HL-60/S4 treated with retinoic acid at 250 ng/mL for 4 days and 3 days (cell line): ENCODE results near the gene NTNG2.
"Not testable (repeated sequence)": the region's sequence is repeated elsewhere in the genome, so short reads cannot be mapped to it uniquely, and the experiment has no call there.

Experiments used
- in situ Hi-C: fragments of 300-500 bp; cut with MboI; formaldehyde crosslinking; loops from 2 replicates; pipeline ENCODE4 v1.7.0; 2022; ENCODE audit warnings: low sequenced_read_pairs

Gene NTNG2

DNA sequence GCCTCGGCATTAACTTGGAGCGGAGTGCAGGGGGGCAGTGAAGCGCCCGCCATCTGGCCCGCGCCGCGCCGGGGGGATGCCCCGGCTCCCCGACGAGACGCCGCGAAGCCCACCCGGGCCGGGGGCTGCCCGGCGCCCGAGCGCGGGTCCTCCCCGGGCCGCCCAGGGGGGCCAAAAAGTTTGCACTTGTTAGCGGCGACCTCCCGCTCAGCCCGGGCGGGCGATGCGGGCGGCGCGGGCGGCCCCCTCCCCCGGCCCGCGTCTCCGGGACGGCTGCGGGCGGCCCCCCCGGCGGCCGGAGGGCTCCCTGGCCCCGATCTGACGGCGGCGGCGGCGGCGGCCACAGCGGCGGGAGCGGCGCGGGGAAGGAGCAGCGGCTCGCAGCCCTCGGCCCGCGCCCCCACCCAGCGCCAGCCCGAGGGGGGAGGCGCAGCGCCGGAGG lies at the start of gene NTNG2:
Gene NTNG2 (plus strand): TSS at position 316 of the 442 bp plus-strand sequence. CDS start 4,774 bp downstream, outside the sequence.
- in situ Hi-C loops = no loop called here

DNA sequence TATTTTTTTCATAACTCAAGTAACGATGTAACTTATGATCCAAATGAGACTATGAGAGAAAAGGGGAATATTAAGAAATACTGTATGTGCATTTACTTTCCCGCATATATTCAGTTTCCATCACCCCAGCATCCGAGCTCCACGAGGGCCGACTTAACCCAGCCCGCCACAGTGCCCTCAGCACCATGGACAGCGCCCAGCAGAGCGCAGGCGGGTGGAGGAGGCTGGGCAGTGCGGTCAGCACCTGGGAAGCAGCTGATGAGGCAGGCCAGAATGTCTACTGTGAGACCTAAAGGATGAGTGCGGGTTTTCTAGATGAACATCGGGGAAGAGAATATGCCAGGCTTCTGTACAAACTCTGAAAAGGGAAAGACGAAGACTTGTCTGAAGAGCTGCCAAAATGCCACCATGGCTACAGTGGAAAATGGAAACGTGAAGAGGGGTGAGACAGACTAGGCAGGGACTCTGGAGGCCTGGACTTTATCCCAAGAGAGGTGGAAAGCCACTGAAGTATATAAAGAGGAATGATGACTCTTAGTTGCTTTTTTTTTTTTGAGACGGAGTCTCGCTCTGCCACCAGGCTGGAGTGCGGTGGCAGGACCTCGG lies 47.7 kb upstream of the NTNG2 start:
- in situ Hi-C loops = no loop called here

- in situ Hi-C loops = no loop called here
These were observed 45.3 kb upstream of the NTNG2 start for GRCh38 chr9:132116583-132116982.

- in situ Hi-C loops = no loop called here
These were observed 44.2 kb upstream of the NTNG2 start for GRCh38 chr9:132117694-132118093.

GRCh38 chr9:132121021-132121420 lies 40.8 kb upstream of the NTNG2 start:
- in situ Hi-C loops = no loop called here

DNA sequence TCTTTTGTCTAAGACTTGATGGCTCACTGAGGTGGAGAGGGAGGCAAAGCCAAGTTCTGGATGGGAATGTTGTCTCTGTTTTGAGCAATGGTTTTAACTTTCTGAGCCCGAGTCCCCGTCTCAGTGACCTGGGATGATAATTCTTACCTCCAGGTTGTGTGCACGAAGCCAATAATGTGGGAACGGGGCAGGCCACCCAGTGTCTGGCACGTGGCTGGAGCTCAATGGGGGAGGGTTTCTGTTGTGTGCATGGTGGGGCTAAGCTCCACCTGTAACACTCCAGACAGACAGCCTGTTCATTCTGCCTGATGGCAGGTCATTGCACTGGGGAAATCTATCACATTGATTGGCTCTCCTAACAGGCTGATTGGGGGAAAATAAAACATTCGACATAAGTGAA lies 37.1 kb upstream of the NTNG2 start:
- in situ Hi-C loops = no loop called here

- in situ Hi-C loops = no loop called here
These were observed 36.5 kb upstream of the NTNG2 start for GRCh38 chr9:132125361-132125760.

DNA sequence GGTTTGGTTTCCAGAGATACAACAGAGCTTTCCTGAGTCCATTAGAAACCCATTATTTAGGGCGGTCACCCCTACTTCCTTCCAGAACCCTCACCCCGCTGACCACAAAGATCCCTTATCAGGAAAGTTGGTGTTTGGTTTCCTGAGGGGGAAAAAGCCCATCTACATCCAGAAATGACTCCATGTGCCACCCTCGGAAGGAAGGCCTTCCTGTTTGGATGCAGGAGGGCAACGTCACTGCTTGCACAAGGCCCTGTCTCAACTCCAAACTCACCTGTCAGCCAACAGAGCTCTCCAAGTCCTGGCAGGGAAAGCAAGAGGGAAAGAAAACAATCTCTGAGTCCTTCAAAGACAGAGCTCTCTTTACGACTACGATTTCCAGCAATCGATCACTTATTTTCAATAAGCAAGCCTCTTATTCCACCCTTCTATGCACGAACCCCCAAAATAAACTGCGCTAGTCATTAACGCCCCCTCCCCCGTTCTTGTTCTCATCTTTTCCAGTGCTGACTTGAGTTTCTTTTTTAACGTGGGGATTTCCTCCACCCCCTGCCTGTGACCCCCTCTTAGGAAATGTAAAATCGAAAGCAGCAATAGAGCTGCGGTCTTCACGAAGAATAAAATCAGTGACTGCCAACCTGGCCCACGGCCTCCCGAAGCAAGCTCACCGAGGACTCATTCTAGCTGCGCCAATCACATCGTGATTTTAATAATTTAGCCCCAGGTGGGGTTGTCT lies 35.7 kb upstream of the NTNG2 start:
- in situ Hi-C loops = no loop called here

GRCh38 chr9:132126680-132127236 lies 35.1 kb upstream of the NTNG2 start:
- in situ Hi-C loops = no loop called here

- in situ Hi-C loops = no loop called here
These were observed 33.8 kb upstream of the NTNG2 start for GRCh38 chr9:132127888-132128534.

DNA sequence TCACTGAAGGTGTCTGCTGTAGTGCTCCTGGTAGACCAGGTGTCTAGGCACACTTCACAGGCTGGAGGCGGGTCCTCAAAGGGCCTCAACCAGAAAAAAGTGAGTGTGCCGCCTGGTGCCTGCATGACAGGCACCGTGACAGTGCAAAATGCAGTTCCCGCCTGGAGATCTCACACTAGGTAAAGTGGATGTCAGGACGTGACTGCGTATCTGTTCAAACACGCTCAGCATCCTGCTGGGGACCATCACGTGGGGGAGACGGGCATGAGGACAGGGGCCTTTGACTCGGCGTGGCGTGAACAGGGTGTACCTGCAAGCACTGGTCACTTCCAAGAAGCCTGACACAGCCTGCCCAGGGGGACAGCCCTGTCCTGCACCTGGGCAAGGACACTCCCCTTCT lies 32.3 kb upstream of the NTNG2 start:
- in situ Hi-C loops = no loop called here

DNA sequence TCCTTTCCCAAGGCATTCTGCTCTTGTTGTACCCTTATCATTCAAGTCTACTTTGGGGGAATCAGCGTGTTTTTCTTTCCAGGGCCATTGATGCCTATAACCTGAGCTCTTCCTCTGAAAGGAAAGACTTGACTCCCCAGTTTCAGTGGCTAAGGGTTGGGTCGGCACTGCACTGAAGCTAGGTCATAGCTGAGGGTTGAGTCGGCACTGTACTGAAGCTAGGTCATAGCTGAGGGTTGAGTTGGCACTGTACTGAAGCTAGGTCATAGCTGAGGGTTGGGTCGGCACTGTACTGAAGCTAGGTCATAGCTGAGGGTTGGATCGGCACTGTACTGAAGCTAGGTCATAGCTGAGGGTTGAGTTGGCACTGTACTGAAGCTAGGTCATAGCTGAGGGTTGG lies 27.8 kb upstream of the NTNG2 start:
- in situ Hi-C loops = not testable (repeated sequence)

- in situ Hi-C loops = no loop called here
These were observed 26.4 kb upstream of the NTNG2 start for GRCh38 chr9:132135456-132135855.

- in situ Hi-C loops = no loop called here
These were observed 25.6 kb upstream of the NTNG2 start for GRCh38 chr9:132136151-132136780.

GRCh38 chr9:132141344-132141947 lies 20.4 kb upstream of the NTNG2 start:
- in situ Hi-C loops = no loop called here

- in situ Hi-C loops = no loop called here
These were observed 19.8 kb upstream of the NTNG2 start for GRCh38 chr9:132141948-132142594.

GRCh38 chr9:132142924-132143323 lies 18.9 kb upstream of the NTNG2 start:
- in situ Hi-C loops = no loop called here

- in situ Hi-C loops = no loop called here
These were observed 18.5 kb upstream of the NTNG2 start for GRCh38 chr9:132143359-132143758.

GRCh38 chr9:132144708-132145365 lies 17.0 kb upstream of the NTNG2 start:
- in situ Hi-C loops = no loop called here

- in situ Hi-C loops = no loop called here
These were observed 15.8 kb upstream of the NTNG2 start for GRCh38 chr9:132146039-132146438.
